VCaP (cell line): Measurements from ENCODE around the gene KCTD6.

ENCODE experiments used
- H3K27ac ChIP-seq: fragments of 450-650 bp; 2 replicates; pipeline ENCODE4 v1.5.1; 2017
- TF ChIP-seq, protein P1 (sequence below): fragments of 450-650 bp; conservative IDR thresholded peaks from 2 replicates; pipeline ENCODE4 v1.5.1; 2017; ENCODE audit warnings: mild to moderate bottlenecking, moderate library complexity

The KCTD6 gene

DNA sequence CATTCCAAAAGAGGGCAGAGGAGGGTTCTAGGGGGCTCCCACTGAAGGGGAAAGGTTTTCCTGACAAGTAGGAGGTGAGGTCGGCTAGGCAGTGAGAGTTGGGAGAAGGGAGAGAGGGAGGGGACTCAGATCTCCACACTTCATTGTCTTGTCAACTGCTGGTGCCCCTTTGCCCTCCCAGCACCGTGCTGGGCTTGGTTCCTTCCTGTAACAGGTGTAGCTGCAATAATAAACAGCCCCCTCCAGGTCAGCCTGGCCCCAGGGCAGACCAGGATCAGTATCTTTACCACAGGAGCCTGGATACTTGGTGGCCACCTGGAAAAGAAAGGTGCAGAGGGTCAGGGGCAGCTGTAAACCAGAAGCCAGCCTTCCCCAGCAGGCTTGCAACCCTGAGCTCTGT, 2.9 kb upstream of the KCTD6 start:
- no peak overlapping the region for H3K27ac ChIP-seq
- TF ChIP-seq, protein P1, sequence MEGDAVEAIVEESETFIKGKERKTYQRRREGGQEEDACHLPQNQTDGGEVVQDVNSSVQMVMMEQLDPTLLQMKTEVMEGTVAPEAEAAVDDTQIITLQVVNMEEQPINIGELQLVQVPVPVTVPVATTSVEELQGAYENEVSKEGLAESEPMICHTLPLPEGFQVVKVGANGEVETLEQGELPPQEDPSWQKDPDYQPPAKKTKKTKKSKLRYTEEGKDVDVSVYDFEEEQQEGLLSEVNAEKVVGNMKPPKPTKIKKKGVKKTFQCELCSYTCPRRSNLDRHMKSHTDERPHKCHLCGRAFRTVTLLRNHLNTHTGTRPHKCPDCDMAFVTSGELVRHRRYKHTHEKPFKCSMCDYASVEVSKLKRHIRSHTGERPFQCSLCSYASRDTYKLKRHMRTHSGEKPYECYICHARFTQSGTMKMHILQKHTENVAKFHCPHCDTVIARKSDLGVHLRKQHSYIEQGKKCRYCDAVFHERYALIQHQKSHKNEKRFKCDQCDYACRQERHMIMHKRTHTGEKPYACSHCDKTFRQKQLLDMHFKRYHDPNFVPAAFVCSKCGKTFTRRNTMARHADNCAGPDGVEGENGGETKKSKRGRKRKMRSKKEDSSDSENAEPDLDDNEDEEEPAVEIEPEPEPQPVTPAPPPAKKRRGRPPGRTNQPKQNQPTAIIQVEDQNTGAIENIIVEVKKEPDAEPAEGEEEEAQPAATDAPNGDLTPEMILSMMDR = no peak

DNA sequence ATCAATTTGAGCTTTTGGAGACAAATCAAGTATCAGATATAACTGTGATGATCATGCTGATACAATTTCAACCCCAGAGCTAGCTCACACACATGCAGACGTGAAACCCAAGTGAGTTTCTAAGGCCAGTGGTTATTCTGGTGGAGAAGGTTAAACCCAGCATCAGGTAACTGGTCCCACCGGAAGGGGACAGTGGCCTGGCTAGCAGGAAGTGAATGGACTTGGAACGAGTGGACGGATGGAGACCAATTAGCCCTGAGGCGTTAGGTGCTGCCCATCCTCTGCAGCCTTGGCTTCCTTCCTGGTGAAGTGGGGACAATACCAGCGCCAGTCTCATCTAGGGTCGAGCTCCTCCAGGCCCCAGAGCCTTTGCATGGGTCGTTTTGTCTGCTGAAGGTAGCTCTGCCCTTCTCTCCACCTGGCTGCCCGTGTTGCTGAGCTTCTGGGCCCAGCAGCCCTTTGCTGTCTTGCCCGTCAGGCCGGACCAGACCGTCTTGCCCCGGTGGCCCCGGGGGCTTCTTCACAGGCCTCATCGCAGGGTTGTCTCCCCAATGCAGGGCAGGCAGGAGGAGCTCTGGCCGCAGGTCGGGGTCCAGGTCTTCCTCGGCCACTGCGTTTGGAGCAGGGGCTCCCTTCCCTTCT, 915 bp upstream of the KCTD6 start:
- peak overlapping the region; percentile 87 for H3K27ac ChIP-seq
- TF ChIP-seq, protein P1 = no peak

DNA sequence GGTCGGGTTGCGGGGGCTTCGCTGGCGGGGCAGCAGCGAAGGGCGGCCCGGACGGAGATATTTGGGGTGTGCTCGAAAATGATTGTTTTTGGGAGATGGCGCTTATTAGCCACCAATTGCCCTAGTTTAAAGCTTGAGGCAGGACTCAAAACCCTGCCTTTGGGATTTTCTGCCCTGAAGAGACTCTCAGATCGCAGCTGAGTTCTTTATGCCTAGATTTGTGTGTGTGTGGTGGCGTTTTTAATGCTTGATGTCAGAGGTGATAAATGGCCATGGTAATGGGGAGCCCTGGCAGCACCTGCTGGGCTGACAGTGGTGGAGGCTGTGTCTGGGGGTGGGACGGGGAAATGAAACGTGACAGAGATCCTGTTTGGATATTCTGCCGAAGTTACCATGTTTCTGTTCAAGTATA, 604 bp downstream of the KCTD6 start:
- TF ChIP-seq, protein P1 = no peak
- H3K27ac ChIP-seq = peak overlapping the region; percentile 87

DNA sequence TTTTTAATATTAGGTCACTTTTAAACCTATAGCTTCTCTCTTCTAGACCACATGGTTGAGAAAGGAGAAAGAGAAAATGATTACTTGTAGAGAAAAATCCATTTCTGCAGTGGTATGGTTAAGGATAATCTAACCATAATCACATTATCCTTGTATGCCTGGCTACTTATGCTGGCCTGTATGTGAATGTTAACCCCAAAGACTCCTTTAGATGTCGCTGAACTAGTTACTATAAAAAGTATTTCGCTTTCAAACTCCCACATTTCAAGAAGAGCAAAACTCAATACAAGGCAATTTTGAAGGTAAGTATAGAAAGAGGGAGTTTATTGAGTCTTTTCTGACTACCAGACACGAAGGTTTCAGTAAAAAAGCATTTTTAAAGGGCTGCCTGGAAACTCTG, 2.2 kb downstream of the KCTD6 start:
- TF ChIP-seq, protein P1 = no peak
- H3K27ac ChIP-seq = no peak overlapping the region

DNA sequence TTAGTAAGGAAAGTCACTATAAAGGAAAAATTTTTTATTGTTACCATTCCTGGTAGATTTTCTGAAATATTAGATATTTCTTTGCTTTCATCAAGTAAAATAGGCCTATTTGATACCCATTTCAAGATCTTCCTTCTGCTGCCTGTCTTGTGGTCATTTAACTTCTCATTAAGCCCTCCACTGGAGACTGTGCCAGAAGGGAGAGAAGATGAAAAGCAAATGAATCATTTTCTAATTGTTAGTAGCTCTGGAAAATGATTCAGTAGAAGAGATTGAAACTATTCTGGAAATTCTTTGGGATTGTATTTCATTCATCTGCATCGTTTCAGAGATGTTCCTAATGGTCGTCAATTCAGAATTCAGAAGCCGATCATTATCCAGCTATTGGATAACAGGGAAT, 3.2 kb downstream of the KCTD6 start:
- TF ChIP-seq, protein P1 = no peak
- H3K27ac ChIP-seq = no peak overlapping the region

DNA sequence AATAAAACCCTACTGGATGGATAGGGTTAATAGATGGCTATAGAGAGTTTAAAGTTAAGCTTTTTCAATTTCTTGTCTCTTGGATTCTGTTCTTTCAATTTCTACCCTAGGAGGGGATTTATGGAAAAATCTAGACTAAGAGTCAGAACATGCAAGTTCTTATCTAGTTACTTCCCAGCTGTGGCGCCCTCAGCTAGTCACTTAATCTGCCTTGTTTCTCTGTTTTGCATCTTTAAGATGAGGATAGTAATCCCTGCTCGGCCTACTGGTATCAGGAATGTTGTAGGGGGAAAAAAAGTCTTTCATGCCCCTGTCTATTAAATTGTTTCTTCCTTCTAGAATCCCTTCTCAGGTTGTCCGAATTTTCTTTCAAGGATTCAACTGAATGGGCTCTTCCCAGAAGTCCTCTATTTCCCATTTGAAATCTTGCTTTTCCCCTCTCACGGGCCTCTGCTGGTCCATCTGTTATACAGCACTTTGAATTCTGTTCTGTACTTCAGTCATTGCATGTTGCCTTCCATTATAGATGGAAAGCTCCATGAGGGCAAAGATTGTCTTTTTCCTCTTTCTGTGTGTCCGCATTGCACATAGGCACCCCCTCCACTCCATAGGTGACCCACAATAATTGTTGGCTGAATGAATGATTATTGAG, 4.4 kb downstream of the KCTD6 start:
- no peak overlapping the region for H3K27ac ChIP-seq
- TF ChIP-seq, protein P1 = no peak

DNA sequence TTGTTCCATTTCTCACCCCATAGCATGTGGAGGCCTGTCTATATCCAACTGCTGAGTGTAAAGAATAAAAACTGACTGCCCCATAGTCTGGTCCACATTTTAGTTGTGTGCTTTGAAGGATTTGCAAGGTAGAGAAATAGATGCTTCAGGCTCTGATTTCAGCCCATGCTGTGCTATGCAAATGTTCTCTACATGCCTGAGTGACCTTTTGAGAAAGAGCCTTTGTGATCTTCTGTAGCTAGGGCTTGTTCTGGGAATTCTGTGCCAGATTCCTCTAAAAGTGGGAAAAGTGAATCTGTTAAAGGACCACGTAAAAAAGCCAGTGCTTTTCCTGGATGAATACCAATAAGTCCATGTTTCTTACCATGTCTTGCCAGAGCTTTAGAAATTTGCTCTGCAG, 5.2 kb downstream of the KCTD6 start:
- peak overlapping the region; percentile 37 for H3K27ac ChIP-seq

More for the DNA sequence above, 5.2 kb downstream of the KCTD6 start:
- TF ChIP-seq, protein P1 = no peak
